ENCODE data around the gene XAB2. TPM values are rescaled to one million over a fixed set of nuclear protein-coding genes. Genes with fewer than 3 reads are reported as not detected.
A peak's percentile ranks its signal among the peaks of the same experiment; 100 is the strongest.

The XAB2 gene
- total RNA-seq, result 10 to 100 TPM; 41.3 to 49.0 (median 41.9) TPM

DNA sequence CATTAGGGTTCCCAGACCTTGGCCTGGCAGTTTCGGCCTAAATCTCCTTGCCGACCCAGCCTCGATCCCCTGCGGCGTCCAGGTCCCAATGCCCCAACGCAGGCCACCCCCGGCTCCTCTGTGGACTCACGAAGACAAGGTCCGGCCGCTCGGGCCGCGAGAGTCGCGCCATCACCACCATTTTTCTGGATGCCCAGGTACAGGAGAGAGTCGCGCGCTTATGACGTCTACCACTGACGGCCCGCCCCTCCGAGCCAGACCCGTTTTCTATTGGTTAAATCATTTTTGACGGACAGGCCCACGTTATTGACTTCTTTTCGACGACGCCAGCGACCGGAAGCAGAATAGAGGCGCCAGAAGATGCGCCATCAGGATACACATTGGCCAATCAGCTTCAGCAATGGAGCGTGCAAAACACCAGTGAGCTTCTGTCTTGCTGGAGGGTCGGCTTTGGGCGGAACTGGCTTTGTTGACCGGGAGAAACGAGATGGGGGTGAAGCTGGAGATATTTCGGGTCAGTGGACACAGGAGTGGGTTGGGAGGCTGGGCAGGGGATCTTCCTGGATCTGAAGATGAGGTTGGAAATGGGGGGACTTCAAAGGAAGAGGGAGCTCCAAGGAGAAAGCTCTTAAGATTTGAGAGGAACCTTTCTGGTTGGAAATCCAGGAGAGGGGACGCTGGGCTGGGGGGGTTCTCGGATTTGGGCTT is at the start of gene XAB2, which contains the start of gene PET100:
Gene XAB2 (minus strand): TSS at position 199 of the 708 bp plus-strand sequence. CDS start 18 bp downstream, at position 181.
Gene PET100 (plus strand): TSS at position 447 of the 708 bp plus-strand sequence. CDS start 41 bp downstream, at position 488.
- Histone ChIP-seq H3K36me3 (no peaks in the 10 kb centered on the region), H3K27ac (peak within 1 kb of the TSS; percentile 89 to 95), H3K4me1 (peaks cover 5 to 19% of the 10 kb centered on the region in 2 donors), H3K9me3 (no peaks in the 10 kb centered on the region), H3K27me3 (no peaks in the 10 kb centered on the region), H3K4me3 (peak within 1 kb of the TSS; percentile 83 to 99 (median 92))
- peak; percentile 96 to 99 for DNase-seq (ENCODE audit: low spot score in 2 of 2)
- intact Hi-C loops (cut with DNase I; ENCODE audit: low total_unique reads), result no loop called here
- TF ChIP-seq POLR2AphosphoS5 (IDR thresholded peaks at IDR 0.05), result peak; percentile 85 to 97 (median 87)
- TF ChIP-seq, protein P1, sequence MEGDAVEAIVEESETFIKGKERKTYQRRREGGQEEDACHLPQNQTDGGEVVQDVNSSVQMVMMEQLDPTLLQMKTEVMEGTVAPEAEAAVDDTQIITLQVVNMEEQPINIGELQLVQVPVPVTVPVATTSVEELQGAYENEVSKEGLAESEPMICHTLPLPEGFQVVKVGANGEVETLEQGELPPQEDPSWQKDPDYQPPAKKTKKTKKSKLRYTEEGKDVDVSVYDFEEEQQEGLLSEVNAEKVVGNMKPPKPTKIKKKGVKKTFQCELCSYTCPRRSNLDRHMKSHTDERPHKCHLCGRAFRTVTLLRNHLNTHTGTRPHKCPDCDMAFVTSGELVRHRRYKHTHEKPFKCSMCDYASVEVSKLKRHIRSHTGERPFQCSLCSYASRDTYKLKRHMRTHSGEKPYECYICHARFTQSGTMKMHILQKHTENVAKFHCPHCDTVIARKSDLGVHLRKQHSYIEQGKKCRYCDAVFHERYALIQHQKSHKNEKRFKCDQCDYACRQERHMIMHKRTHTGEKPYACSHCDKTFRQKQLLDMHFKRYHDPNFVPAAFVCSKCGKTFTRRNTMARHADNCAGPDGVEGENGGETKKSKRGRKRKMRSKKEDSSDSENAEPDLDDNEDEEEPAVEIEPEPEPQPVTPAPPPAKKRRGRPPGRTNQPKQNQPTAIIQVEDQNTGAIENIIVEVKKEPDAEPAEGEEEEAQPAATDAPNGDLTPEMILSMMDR (IDR thresholded peaks at IDR 0.05), result no peak
- peak; percentile 35 for TF ChIP-seq POLR2A (IDR thresholded peaks at IDR 0.05)

DNA sequence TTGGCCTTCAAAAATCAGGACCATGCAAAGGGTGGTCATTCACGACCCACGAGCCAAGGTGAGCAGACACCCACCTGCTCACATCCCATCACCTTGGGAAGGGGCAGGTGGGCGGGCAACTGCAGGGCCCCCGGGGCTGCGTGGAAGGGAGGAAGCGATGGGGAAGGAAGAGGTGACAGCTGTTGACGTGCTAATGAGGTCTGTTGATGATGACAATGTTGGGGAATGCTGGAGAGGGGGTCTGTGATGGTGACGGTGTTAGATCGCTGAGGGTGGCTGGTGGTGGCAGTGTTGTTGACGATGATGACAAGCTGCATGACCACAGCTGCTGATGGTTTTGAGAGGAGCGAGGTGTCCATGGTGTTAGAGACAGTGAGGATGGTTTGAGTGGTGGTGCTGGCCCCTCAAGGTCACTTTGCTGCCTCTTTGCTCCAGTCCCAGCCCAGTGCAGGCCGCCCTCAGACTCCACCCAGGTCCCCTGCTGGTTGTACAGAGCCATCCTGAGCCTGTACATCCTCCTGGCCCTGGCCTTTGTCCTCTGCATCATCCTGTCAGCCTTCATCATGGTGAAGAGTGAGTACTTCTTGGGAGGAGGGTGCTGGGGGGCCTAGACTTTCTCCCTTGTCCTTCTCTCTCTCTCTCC is 48.4 kb upstream of the XAB2 start:
- intact Hi-C loops (cut with DNase I; ENCODE audit: low total_unique reads), result loop anchor here (10.0 kb wide), 1 partner anchor 113 kb away; no protein-coding TSS in a partner anchor
- Histone ChIP-seq H3K9me3 (no peaks in the 10 kb centered on the region), H3K27ac (no peak overlapping the region), H3K27me3 (peaks cover 0 to 38% of the 10 kb centered on the region in 2 donors), H3K4me3 (no peak overlapping the region), H3K4me1 (peaks cover 0 to 3% of the 10 kb centered on the region in 2 donors), H3K36me3 (no peaks in the 10 kb centered on the region)
- no peak for DNase-seq (ENCODE audit: low spot score in 2 of 2)
- no peak for TF ChIP-seq POLR2AphosphoS5 (IDR thresholded peaks at IDR 0.05)
- TF ChIP-seq, protein P1 (IDR thresholded peaks at IDR 0.05), result no peak
- no peak for TF ChIP-seq POLR2A (IDR thresholded peaks at IDR 0.05)

DNA sequence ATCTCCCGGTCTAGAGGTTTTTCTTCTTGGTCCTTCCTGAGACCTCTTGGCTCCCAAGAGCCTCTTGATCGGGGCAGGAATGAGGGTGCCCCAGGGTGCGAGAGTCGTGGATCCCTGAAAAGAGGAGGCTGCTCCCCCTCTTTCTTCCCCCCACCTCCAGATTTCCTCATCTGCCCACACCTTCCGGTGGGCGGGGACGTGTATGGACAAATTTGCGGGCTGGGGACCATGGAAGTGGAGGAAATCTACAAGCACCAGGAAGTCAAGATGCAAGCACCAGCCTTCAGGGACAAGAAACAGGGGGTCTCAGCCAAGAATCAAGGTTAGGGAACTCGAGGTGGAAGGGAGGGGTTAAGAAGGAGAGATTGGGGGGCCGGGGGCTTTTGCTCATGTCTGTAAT is 47.5 kb upstream of the XAB2 start, which contains the start of gene MCEMP1:
Gene MCEMP1 (plus strand): TSS at position 237 of the 400 bp plus-strand sequence. CDS start 31 bp downstream, at position 268.
- Histone ChIP-seq H3K4me1 (peaks cover 0 to 3% of the 10 kb centered on the region in 2 donors), H3K27ac (no peak within 1 kb of the TSS), H3K9me3 (no peaks in the 10 kb centered on the region), H3K27me3 (peaks cover 0 to 43% of the 10 kb centered on the region in 2 donors), H3K4me3 (no peak within 1 kb of the TSS), H3K36me3 (no peaks in the 10 kb centered on the region)
- no peak for DNase-seq (ENCODE audit: low spot score in 2 of 2)
- TF ChIP-seq, protein P1 (IDR thresholded peaks at IDR 0.05), result no peak
- TF ChIP-seq POLR2AphosphoS5 (IDR thresholded peaks at IDR 0.05) (no peak), POLR2A (IDR thresholded peaks at IDR 0.05) (no peak)
- intact Hi-C loops (cut with DNase I; ENCODE audit: low total_unique reads), result loop anchor here (10.0 kb wide), 1 partner anchor 112 kb away; no protein-coding TSS in a partner anchor

DNA sequence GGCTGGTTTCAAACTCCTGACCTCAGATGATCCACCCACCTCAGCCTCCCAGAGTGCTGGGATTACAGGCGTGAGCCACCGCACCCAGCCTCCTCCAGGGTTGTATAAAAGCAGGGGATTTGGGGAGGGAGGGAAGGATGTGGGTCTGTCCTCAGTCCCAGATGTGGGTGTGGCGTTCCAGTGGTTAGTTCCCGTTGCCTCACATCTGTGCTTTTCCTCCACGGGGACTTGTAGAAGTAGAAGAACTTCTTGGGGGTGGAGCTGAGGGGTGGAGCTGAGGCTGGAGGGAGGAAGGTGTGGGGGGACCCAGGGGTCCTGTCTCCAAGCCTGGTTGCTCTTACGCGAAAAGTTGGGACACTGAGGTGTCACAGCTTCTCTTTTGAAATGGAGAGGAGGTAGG is 47.0 kb upstream of the XAB2 start:
- no peak for TF ChIP-seq POLR2A (IDR thresholded peaks at IDR 0.05)
- TF ChIP-seq, protein P1 (IDR thresholded peaks at IDR 0.05), result no peak
- TF ChIP-seq POLR2AphosphoS5 (IDR thresholded peaks at IDR 0.05), result no peak
- Histone ChIP-seq H3K9me3 (no peaks in the 10 kb centered on the region), H3K4me3 (no peak overlapping the region), H3K36me3 (no peaks in the 10 kb centered on the region), H3K4me1 (peaks cover 0 to 3% of the 10 kb centered on the region in 2 donors), H3K27me3 (peaks cover 0 to 48% of the 10 kb centered on the region in 2 donors), H3K27ac (no peak overlapping the region)
- intact Hi-C loops (cut with DNase I; ENCODE audit: low total_unique reads), result loop anchor here (10.0 kb wide), 1 partner anchor 112 kb away; no protein-coding TSS in a partner anchor
- DNase-seq (ENCODE audit: low spot score in 2 of 2), result no peak
